Measurements from ENCODE around the gene SMOC1. TPM values are rescaled to one million over a fixed set of nuclear protein-coding genes. Genes with fewer than 3 reads are reported as not detected.

The SMOC1 gene
- total RNA-seq, 1 experiment from 2014 or later = 0.14 TPM

DNA sequence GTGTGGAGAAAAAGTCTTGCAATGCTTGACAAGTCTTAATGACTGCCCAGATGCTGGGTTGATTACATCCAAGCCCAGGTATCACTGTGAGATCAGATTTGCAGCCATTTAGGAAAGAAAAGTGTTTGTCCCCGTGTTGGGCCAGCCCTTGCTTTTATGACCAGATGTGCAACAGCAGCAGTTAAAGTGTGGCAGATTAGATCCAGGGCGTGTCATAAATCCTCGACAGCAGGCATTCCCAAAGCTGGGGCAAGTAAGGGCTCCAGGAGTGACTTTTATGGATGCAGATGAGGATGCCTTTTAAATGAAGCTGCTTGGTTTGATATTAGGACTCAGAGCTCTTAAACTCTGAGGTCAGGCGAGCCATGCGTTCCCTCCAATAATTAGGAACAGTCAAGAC lies 1.7 kb downstream of the SMOC1 start:
- TF ChIP-seq, protein P1, sequence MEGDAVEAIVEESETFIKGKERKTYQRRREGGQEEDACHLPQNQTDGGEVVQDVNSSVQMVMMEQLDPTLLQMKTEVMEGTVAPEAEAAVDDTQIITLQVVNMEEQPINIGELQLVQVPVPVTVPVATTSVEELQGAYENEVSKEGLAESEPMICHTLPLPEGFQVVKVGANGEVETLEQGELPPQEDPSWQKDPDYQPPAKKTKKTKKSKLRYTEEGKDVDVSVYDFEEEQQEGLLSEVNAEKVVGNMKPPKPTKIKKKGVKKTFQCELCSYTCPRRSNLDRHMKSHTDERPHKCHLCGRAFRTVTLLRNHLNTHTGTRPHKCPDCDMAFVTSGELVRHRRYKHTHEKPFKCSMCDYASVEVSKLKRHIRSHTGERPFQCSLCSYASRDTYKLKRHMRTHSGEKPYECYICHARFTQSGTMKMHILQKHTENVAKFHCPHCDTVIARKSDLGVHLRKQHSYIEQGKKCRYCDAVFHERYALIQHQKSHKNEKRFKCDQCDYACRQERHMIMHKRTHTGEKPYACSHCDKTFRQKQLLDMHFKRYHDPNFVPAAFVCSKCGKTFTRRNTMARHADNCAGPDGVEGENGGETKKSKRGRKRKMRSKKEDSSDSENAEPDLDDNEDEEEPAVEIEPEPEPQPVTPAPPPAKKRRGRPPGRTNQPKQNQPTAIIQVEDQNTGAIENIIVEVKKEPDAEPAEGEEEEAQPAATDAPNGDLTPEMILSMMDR (IDR thresholded peaks at IDR 0.05; ENCODE audit: insufficient read depth in 1 of 2, low read depth in 1 of 2, low read length in 1 of 2, severe bottlenecking in 1 of 2, unreplicated experiment in 1 of 2) = no peak
- no TSS peak for BruUV-seq (replicated peaks)
- no peak for DNase-seq
- intact Hi-C loops (cut with micrococcal nuclease; ENCODE audit: unreplicated experiment) = no loop called here
- no peaks in the 10 kb centered on the region for H3K36me3 ChIP-seq (ENCODE audit: control insufficient read depth, insufficient read depth, low read length)
- H3K9me3 ChIP-seq = no peaks in the 10 kb centered on the region
- no peaks in the 10 kb centered on the region for H3K4me1 Mint-ChIP-seq (ENCODE audit: low read depth, unreplicated experiment)
- H3K27me3 ChIP-seq (replicated peaks; ENCODE audit: control insufficient read depth, insufficient read depth, low read length) = no peaks in the 10 kb centered on the region
- H3K27me3 Mint-ChIP-seq (ENCODE audit: insufficient read depth, unreplicated experiment) = no peaks in the 10 kb centered on the region
- POLR2A ChIA-PET = no interaction called here
- H3K27ac Mint-ChIP-seq (ENCODE audit: unreplicated experiment) = no peak overlapping the region
- no peak overlapping the region for H3K4me3 ChIP-seq (ENCODE audit: low read depth, low read length)
- no peak overlapping the region for H3K4me3 Mint-ChIP-seq (ENCODE audit: unreplicated experiment)
- no peaks in the 10 kb centered on the region for H3K4me1 ChIP-seq
- peaks cover 12% of the 10 kb centered on the region for H3K9me3 Mint-ChIP-seq (ENCODE audit: unreplicated experiment)
- H3K36me3 Mint-ChIP-seq (ENCODE audit: insufficient read depth, unreplicated experiment) = no peaks in the 10 kb centered on the region
- CTCF ChIA-PET = no interaction called here

DNA sequence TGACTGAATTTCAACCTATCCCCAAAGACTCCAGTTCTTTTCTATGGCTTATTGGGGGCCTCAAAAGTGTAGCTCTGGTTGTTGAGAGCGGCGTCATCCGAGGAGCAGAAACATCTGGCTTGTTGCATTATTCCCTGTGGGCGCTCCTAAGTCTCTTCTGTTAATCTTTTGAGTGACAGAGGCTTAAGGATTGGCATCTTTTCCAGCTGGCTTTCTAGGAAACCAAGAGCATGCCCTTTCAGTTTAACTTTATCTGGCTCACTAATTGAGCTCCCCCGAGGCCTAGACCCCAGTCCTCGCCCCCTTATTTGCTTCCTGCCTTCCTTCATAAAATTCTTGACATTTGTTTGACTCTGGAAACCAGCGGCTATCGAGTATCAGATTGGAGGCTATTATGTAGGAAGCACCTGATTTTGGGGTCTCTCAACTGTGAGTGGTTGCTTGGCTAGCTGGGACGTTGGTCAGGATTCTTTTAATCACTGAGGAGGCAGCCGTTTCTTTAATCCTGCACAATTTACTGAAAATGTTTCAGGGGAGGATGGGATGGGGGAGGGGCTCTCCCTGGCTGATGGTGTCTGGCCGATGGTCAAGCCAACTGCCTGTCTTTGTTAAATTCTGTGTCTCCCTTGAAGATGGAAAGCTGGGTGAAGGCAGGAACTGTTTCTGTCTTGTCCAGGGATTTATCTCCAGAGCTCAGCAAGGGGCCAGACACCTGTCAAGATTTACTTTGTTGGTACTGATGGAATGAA lies 3.1 kb downstream of the SMOC1 start:
- DNase-seq = no peak
- Mint-ChIP-seq H3K36me3 (ENCODE audit: insufficient read depth, unreplicated experiment) (no peaks in the 10 kb centered on the region), H3K4me1 (ENCODE audit: low read depth, unreplicated experiment) (no peaks in the 10 kb centered on the region), H3K27me3 (ENCODE audit: insufficient read depth, unreplicated experiment) (no peaks in the 10 kb centered on the region), H3K4me3 (ENCODE audit: unreplicated experiment) (no peak overlapping the region), H3K9me3 (ENCODE audit: unreplicated experiment) (peaks cover 12% of the 10 kb centered on the region), H3K27ac (ENCODE audit: unreplicated experiment) (no peak overlapping the region)
- Histone ChIP-seq H3K27me3 (replicated peaks; ENCODE audit: control insufficient read depth, insufficient read depth, low read length) (no peaks in the 10 kb centered on the region), H3K4me1 (no peaks in the 10 kb centered on the region), H3K36me3 (ENCODE audit: control insufficient read depth, insufficient read depth, low read length) (no peaks in the 10 kb centered on the region), H3K4me3 (ENCODE audit: low read depth, low read length) (no peak overlapping the region), H3K9me3 (no peaks in the 10 kb centered on the region)
- POLR2A ChIA-PET = no interaction called here
- CTCF ChIA-PET = no interaction called here
- intact Hi-C loops (cut with micrococcal nuclease; ENCODE audit: unreplicated experiment) = no loop called here
- TF ChIP-seq, protein P1 (IDR thresholded peaks at IDR 0.05; ENCODE audit: insufficient read depth in 1 of 2, low read depth in 1 of 2, low read length in 1 of 2, severe bottlenecking in 1 of 2, unreplicated experiment in 1 of 2) = no peak
- no TSS peak for BruUV-seq (replicated peaks)

DNA sequence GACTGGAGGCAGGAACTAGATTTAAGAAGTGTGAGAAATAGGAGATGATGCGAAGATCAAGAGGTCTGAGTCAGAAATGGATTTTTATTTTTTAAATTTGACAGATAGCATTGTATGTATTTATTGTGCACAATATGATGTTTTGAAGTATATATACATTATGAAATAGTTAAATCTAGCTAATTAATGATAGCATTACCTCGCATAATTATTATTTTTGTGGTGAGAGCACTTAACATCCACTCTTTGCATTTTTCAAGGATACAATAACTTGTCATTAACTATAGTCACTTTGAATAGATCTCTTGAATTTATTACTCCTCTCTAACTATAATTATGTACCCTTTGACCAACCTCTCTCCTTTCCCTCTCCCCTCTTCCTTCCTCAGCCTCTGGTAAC lies 3.7 kb downstream of the SMOC1 start:
- H3K4me1 Mint-ChIP-seq (ENCODE audit: low read depth, unreplicated experiment) = no peaks in the 10 kb centered on the region
- no peak overlapping the region for H3K27ac Mint-ChIP-seq (ENCODE audit: unreplicated experiment)
- DNase-seq = no peak

More for the DNA sequence above, 3.7 kb downstream of the SMOC1 start:
- ChIA-PET POLR2A (no interaction called here), CTCF (no interaction called here)
- Histone ChIP-seq H3K27me3 (replicated peaks; ENCODE audit: control insufficient read depth, insufficient read depth, low read length) (no peaks in the 10 kb centered on the region), H3K4me3 (ENCODE audit: low read depth, low read length) (no peak overlapping the region), H3K36me3 (ENCODE audit: control insufficient read depth, insufficient read depth, low read length) (no peaks in the 10 kb centered on the region), H3K4me1 (no peaks in the 10 kb centered on the region), H3K9me3 (no peaks in the 10 kb centered on the region)
- H3K4me3 Mint-ChIP-seq (ENCODE audit: unreplicated experiment) = no peak overlapping the region
- H3K36me3 Mint-ChIP-seq (ENCODE audit: insufficient read depth, unreplicated experiment) = no peaks in the 10 kb centered on the region
- BruUV-seq (replicated peaks) = no TSS peak
- H3K9me3 Mint-ChIP-seq (ENCODE audit: unreplicated experiment) = peaks cover 12% of the 10 kb centered on the region
- H3K27me3 Mint-ChIP-seq (ENCODE audit: insufficient read depth, unreplicated experiment) = no peaks in the 10 kb centered on the region
- intact Hi-C loops (cut with micrococcal nuclease; ENCODE audit: unreplicated experiment) = no loop called here
- TF ChIP-seq, protein P1 (IDR thresholded peaks at IDR 0.05; ENCODE audit: insufficient read depth in 1 of 2, low read depth in 1 of 2, low read length in 1 of 2, severe bottlenecking in 1 of 2, unreplicated experiment in 1 of 2) = no peak

Data from Caco-2 (cell line).